ENCODE measurements around the gene LOXL4.

LOXL4 gene

DNA sequence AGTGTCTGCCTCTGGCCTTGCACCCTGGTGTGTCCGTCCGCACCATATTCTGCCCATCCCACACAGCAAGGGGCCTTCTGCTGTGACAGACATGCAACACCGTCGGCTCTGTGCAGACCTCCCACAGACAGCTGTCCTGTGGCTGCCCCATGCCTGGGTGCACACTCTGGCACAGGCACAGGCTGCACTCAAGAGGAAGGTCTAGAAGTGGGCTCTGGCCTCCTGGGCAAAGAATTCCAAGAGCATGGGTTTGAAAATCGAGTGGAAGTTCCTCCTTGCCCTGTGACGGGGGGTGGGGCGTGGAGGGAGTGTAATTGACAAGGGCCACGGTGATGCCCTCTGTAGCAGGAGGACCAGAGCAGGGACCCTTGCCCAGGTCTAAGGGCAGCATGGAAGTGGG lies 4.3 kb upstream of the LOXL4 start:
- no peak overlapping the region for H3K4me3 ChIP-seq (ENCODE audit: extremely low read depth, insufficient read depth, low read length, poor library complexity, severe bottlenecking)
- no peaks in the 10 kb centered on the region for H3K36me3 ChIP-seq (ENCODE audit: control insufficient read depth, insufficient read depth, low read length)
- peaks cover 34% of the 10 kb centered on the region for H3K4me1 ChIP-seq (ENCODE audit: control insufficient read depth, insufficient read depth, low read length, poor library complexity, severe bottlenecking)
- 95 to 99% methylated on average over 4 to 5 of the region's 8 CpGs for WGBS, 2 experiments (ENCODE audit: insufficient coverage in 2 of 2)
- no peaks in the 10 kb centered on the region for H3K9me3 ChIP-seq (ENCODE audit: control insufficient read depth, low read length)
- no peak overlapping the region for H3K27ac ChIP-seq (ENCODE audit: low read depth, low read length, severe bottlenecking)

- Histone ChIP-seq H3K9me3 (ENCODE audit: control insufficient read depth, low read length) (no peaks in the 10 kb centered on the region), H3K36me3 (ENCODE audit: control insufficient read depth, insufficient read depth, low read length) (no peaks in the 10 kb centered on the region), H3K4me1 (ENCODE audit: control insufficient read depth, insufficient read depth, low read length, poor library complexity, severe bottlenecking) (peaks cover 49% of the 10 kb centered on the region), H3K27ac (ENCODE audit: low read depth, low read length, severe bottlenecking) (no peak overlapping the region), H3K4me3 (ENCODE audit: extremely low read depth, insufficient read depth, low read length, poor library complexity, severe bottlenecking) (no peak overlapping the region)
- WGBS, 2 experiments (ENCODE audit: insufficient coverage in 2 of 2) = 100% methylated on average over 2 of the region's 2 CpGs
Observed at GRCh38 chr10:98270786-98271185, 2.8 kb upstream of the LOXL4 start.

- H3K4me1 ChIP-seq (ENCODE audit: control insufficient read depth, insufficient read depth, low read length, poor library complexity, severe bottlenecking) = peaks cover 50% of the 10 kb centered on the region
Observed at GRCh38 chr10:98270073-98270740, 2.2 kb upstream of the LOXL4 start.

DNA sequence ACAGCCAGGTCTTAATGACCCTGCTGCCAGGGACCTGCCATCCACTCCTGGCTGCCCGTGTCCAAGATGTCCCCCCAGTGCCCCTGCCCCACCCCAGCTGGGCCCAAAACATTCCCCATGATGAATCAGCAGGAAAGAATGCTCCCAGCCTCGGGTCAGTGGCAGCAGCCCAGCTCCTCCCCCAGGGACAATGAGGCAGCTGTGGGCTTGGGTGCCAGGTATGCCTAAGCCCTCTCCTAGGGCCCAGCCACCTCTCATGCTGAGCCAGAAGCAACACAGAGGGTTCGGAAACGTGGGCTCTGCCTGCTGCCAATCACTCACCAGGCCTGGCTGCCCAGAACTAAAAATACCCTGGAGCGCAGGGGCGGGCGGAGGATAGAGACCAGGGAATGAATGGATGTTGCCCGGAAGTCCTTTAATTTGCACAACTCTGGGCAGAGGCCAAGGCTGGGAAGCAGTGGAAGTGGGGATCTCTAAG lies 1.5 kb upstream of the LOXL4 start:
- Histone ChIP-seq H3K9me3 (ENCODE audit: control insufficient read depth, low read length) (no peaks in the 10 kb centered on the region), H3K27ac (ENCODE audit: low read depth, low read length, severe bottlenecking) (peak overlapping the region; percentile 71), H3K4me1 (ENCODE audit: control insufficient read depth, insufficient read depth, low read length, poor library complexity, severe bottlenecking) (peaks cover 50% of the 10 kb centered on the region), H3K36me3 (ENCODE audit: control insufficient read depth, insufficient read depth, low read length) (no peaks in the 10 kb centered on the region), H3K4me3 (ENCODE audit: extremely low read depth, insufficient read depth, low read length, poor library complexity, severe bottlenecking) (no peak overlapping the region)
- 42 to 54% methylated on average over 5 to 6 of the region's 8 CpGs for WGBS, 2 experiments (ENCODE audit: insufficient coverage in 2 of 2)

More at GRCh38 chr10:98270073-98270740, 2.2 kb upstream of the LOXL4 start:
- peak overlapping the region; percentile 71 for H3K27ac ChIP-seq (ENCODE audit: low read depth, low read length, severe bottlenecking)
- H3K9me3 ChIP-seq (ENCODE audit: control insufficient read depth, low read length) = no peaks in the 10 kb centered on the region
- 62 to 73% methylated on average over 6 to 8 of the region's 10 CpGs for WGBS, 2 experiments (ENCODE audit: insufficient coverage in 2 of 2)
- no peak overlapping the region for H3K4me3 ChIP-seq (ENCODE audit: extremely low read depth, insufficient read depth, low read length, poor library complexity, severe bottlenecking)
- H3K36me3 ChIP-seq (ENCODE audit: control insufficient read depth, insufficient read depth, low read length) = no peaks in the 10 kb centered on the region

- Histone ChIP-seq H3K36me3 (ENCODE audit: control insufficient read depth, insufficient read depth, low read length) (no peaks in the 10 kb centered on the region), H3K4me3 (ENCODE audit: extremely low read depth, insufficient read depth, low read length, poor library complexity, severe bottlenecking) (peak overlapping the region; percentile 18), H3K9me3 (ENCODE audit: control insufficient read depth, low read length) (no peaks in the 10 kb centered on the region), H3K4me1 (ENCODE audit: control insufficient read depth, insufficient read depth, low read length, poor library complexity, severe bottlenecking) (peaks cover 50% of the 10 kb centered on the region), H3K27ac (ENCODE audit: low read depth, low read length, severe bottlenecking) (peak overlapping the region; percentile 71)
- WGBS, 2 experiments (ENCODE audit: insufficient coverage in 2 of 2) = 39 to 65% methylated on average over 3 to 4 of the region's 17 CpGs
Observed at GRCh38 chr10:98268694-98269431, 869 bp upstream of the LOXL4 start.

DNA sequence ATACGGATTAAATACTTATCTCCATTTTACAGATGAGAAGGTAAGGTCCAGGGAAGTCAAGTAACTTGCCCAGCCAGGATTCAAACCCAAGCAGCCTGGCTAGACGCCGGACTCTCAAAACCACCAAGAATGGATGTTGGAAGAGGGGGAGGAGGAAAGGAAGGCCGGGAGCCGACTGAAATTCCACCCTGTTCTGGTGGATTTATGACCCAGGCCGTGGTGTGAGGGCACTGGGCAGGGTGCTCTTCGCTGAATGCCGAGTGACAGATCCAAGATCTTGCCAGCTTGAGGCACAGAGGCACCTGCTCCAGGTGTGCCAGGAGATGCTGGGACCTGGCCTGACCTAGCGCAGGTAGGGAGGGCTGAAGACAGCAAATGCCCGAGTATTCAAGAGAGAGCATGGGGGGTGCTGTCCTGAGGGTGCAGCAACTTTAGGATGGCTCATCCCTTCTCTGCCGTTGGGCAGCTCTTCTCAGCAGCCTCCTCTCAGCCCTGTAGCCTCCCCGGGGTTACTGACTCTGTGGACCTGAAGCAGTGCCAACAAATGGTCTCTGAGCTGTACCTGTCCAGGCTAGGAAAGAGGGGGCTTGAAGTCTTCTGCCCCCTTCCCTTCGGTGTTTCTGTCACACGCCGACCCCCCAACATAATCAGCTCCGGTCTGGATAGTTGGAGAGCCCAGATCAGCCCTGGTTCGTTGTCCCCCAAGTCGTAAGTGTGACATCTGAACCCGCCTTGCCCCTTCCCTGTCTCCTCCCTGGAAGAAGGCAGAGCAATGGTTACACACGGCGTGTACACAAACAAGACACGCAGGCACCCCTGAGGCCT lies 713 bp downstream of the LOXL4 start:
- Histone ChIP-seq H3K9me3 (ENCODE audit: control insufficient read depth, low read length) (no peaks in the 10 kb centered on the region), H3K4me3 (ENCODE audit: extremely low read depth, insufficient read depth, low read length, poor library complexity, severe bottlenecking) (peak overlapping the region; percentile 14), H3K27ac (ENCODE audit: low read depth, low read length, severe bottlenecking) (peak overlapping the region; percentile 37), H3K4me1 (ENCODE audit: control insufficient read depth, insufficient read depth, low read length, poor library complexity, severe bottlenecking) (peaks cover 46% of the 10 kb centered on the region), H3K36me3 (ENCODE audit: control insufficient read depth, insufficient read depth, low read length) (no peaks in the 10 kb centered on the region)
- 85 to 88% methylated on average over 17 to 21 of the region's 22 CpGs for WGBS, 2 experiments (ENCODE audit: insufficient coverage in 2 of 2)

GRCh38 chr10:98266647-98267046 lies 1.3 kb downstream of the LOXL4 start:
- Histone ChIP-seq H3K4me3 (ENCODE audit: extremely low read depth, insufficient read depth, low read length, poor library complexity, severe bottlenecking) (no peak overlapping the region), H3K36me3 (ENCODE audit: control insufficient read depth, insufficient read depth, low read length) (no peaks in the 10 kb centered on the region), H3K27ac (ENCODE audit: low read depth, low read length, severe bottlenecking) (peak overlapping the region; percentile 37), H3K9me3 (ENCODE audit: control insufficient read depth, low read length) (no peaks in the 10 kb centered on the region), H3K4me1 (ENCODE audit: control insufficient read depth, insufficient read depth, low read length, poor library complexity, severe bottlenecking) (peaks cover 41% of the 10 kb centered on the region)
- WGBS, 2 experiments (ENCODE audit: insufficient coverage in 2 of 2) = 80 to 94% methylated on average over 2 to 5 of the region's 5 CpGs

GRCh38 chr10:98265403-98266378 lies 2.3 kb downstream of the LOXL4 start:
- Histone ChIP-seq H3K4me1 (ENCODE audit: control insufficient read depth, insufficient read depth, low read length, poor library complexity, severe bottlenecking) (peaks cover 39% of the 10 kb centered on the region), H3K27ac (ENCODE audit: low read depth, low read length, severe bottlenecking) (peak overlapping the region; percentile 16), H3K9me3 (ENCODE audit: control insufficient read depth, low read length) (no peaks in the 10 kb centered on the region), H3K4me3 (ENCODE audit: extremely low read depth, insufficient read depth, low read length, poor library complexity, severe bottlenecking) (no peak overlapping the region), H3K36me3 (ENCODE audit: control insufficient read depth, insufficient read depth, low read length) (no peaks in the 10 kb centered on the region)
- WGBS, 2 experiments (ENCODE audit: insufficient coverage in 2 of 2) = 77 to 78% methylated on average over 14 to 15 of the region's 17 CpGs

DNA sequence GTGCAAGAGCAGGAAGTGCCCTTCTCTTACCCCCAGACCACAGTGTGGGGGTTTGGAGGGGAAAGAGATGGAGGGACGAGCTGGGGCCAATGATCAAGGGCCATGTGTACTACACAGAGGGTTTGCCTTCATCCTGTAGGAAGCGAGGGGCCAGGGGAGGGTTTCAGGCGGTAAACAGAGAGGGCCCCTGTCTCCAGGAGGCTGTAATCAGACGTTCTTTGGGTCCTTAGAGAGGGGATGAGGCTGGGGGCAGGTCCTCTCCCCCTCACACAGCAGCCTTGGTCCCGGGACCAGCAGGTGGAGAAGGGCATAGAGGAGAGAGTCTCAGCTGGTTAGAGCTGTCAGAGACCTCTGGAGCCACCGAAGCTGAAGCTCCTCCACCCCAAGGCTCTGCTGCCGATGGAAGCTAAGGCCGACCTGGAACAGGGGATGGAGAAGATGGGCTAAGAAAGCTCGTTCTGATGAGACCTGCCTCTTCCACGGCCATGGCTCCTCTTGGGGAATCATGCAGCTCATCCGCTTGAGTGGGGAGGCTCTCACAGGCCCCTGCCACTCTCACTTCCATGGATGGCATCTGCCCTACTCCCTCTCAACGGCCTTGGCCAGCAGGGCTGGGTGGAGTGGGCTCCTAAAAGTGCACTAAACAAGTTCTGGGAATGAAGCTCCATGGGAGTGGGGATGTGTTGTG lies 3.5 kb downstream of the LOXL4 start:
- WGBS, 2 experiments (ENCODE audit: insufficient coverage in 2 of 2) = 98 to 100% methylated on average over 4 to 6 of the region's 12 CpGs
- H3K4me1 ChIP-seq (ENCODE audit: control insufficient read depth, insufficient read depth, low read length, poor library complexity, severe bottlenecking) = peaks cover 33% of the 10 kb centered on the region
- no peaks in the 10 kb centered on the region for H3K36me3 ChIP-seq (ENCODE audit: control insufficient read depth, insufficient read depth, low read length)
- H3K4me3 ChIP-seq (ENCODE audit: extremely low read depth, insufficient read depth, low read length, poor library complexity, severe bottlenecking) = no peak overlapping the region
- H3K27ac ChIP-seq (ENCODE audit: low read depth, low read length, severe bottlenecking) = no peak overlapping the region
- no peaks in the 10 kb centered on the region for H3K9me3 ChIP-seq (ENCODE audit: control insufficient read depth, low read length)

Measured in mesodermal cell (in vitro differentiated cells).